T-helper 9 cell (primary cell): ENCODE data around the gene CCL22.
"Not testable (repeated sequence)": the region's sequence is repeated elsewhere in the genome, so short reads cannot be mapped to it uniquely, and the experiment has no call there.

Experiments
- DNase-seq: peaks from one replicate; pipeline ENCODE4 v3.0.0-alpha.2; 2020
- total RNA-seq, 2 donors: gene quantifications; one replicate each; lab custom pipeline; 2026; lab: John Stamatoyannopoulos, UW

The CCL22 gene
- total RNA-seq, result 0 to 0.07 reads per million in 2 donors

GRCh38 chr16:57358527-57359095 lies at the start of gene CCL22:
Gene CCL22 (plus strand): TSS chr16:57358783. CDS start chr16:57358817, 34 bp downstream.
- DNase-seq, result no peak

- no peak for DNase-seq
These were observed 47.8 kb upstream of the CCL22 start for GRCh38 chr16:57310801-57311200.

- DNase-seq, result no peak
These were observed 45.1 kb upstream of the CCL22 start for GRCh38 chr16:57313509-57313908.

GRCh38 chr16:57314161-57314785 lies 44.3 kb upstream of the CCL22 start:
- DNase-seq, result no peak

- no peak for DNase-seq
These were observed 43.2 kb upstream of the CCL22 start for GRCh38 chr16:57315416-57315815.

- DNase-seq, result no peak
These were observed 42.1 kb upstream of the CCL22 start for GRCh38 chr16:57316390-57317017.

GRCh38 chr16:57318240-57318970 lies 40.2 kb upstream of the CCL22 start:
- DNase-seq, result no peak

- DNase-seq, result no peak
These were observed 38.9 kb upstream of the CCL22 start for GRCh38 chr16:57319646-57320045.

GRCh38 chr16:57324749-57325148 lies 33.8 kb upstream of the CCL22 start:
- no peak for DNase-seq

GRCh38 chr16:57325458-57325857 lies 33.1 kb upstream of the CCL22 start:
- no peak for DNase-seq

- no peak for DNase-seq
These were observed 28.8 kb upstream of the CCL22 start for GRCh38 chr16:57329718-57330327.

- no peak for DNase-seq
These were observed 27.2 kb upstream of the CCL22 start for GRCh38 chr16:57331355-57331754.

- DNase-seq, result no peak
These were observed 25.2 kb upstream of the CCL22 start for GRCh38 chr16:57333402-57333801.

GRCh38 chr16:57335366-57335765 lies 23.2 kb upstream of the CCL22 start:
- no peak for DNase-seq

- DNase-seq, result no peak
These were observed 17.5 kb upstream of the CCL22 start for GRCh38 chr16:57341062-57341440.

GRCh38 chr16:57341441-57342303 lies 16.9 kb upstream of the CCL22 start:
- DNase-seq, result no peak

GRCh38 chr16:57342606-57343005 lies 16.0 kb upstream of the CCL22 start:
- not testable (repeated sequence) for DNase-seq

GRCh38 chr16:57343221-57343620 lies 15.4 kb upstream of the CCL22 start:
- DNase-seq, result no peak

GRCh38 chr16:57344094-57344493 lies 14.5 kb upstream of the CCL22 start:
- DNase-seq, result not testable (repeated sequence)

GRCh38 chr16:57345021-57345420 lies 13.6 kb upstream of the CCL22 start:
- DNase-seq, result no peak

- no peak for DNase-seq
These were observed 12.8 kb upstream of the CCL22 start for GRCh38 chr16:57345666-57346204.

GRCh38 chr16:57347858-57348257 lies 10.7 kb upstream of the CCL22 start:
- no peak for DNase-seq
